Kidney epithelial cell (primary cell): ENCODE results near the gene RASAL1. TPM values are rescaled to one million over a fixed set of nuclear protein-coding genes. Genes with fewer than 3 reads are reported as not detected.
"Not testable (repeated sequence)": the region's sequence is repeated elsewhere in the genome, so short reads cannot be mapped to it uniquely, and the experiment has no call there.

Source experiments
- DNase-seq: peaks from one replicate; pipeline ENCODE4 v3.0.0-alpha.2; 2010; ENCODE audit warnings: low read depth
- H3K27me3 ChIP-seq: 2 replicates; pipeline ENCODE4 v1.6.0; 2011; ENCODE audit warnings: low read length; ENCODE audit not compliant: control insufficient read depth, insufficient read depth
- H3K36me3 ChIP-seq: 2 replicates; pipeline ENCODE4 v1.5.1; 2011; ENCODE audit warnings: low read length; ENCODE audit not compliant: control insufficient read depth, insufficient read depth
- H3K4me3 ChIP-seq: 2 replicates; pipeline ENCODE4 v1.5.1; 2011; ENCODE audit warnings: low read depth, mild to moderate bottlenecking, control low read depth, low read length
- CTCF ChIP-seq: IDR thresholded peaks from 2 replicates; pipeline ENCODE4 v1.5.1; 2011; ENCODE audit warnings: mild to moderate bottlenecking, moderate library complexity, low read length, control low read depth, inconsistent platforms; ENCODE audit not compliant: insufficient read depth, poor library complexity, severe bottlenecking
- total RNA-seq: library from RNA; depleted of rRNA; stranded (reverse); fragments of >200 nt; gene quantifications from 2 replicates; pipeline ENCODE4 v1.2.3, GENCODE V29; 2015

Gene RASAL1
- total RNA-seq, 1 donor from 2014 or later, result 1.1 TPM

- no peak for TF ChIP-seq CTCF
- no peak for DNase-seq
- Histone ChIP-seq H3K4me3 (no peak overlapping the region), H3K27me3 (peaks cover 2% of the 10 kb centered on the region), H3K36me3 (no peaks in the 10 kb centered on the region)
These were observed 17.4 kb downstream of the RASAL1 start for GRCh38 chr12:113118142-113118541.

- DNase-seq, H3K27me3 ChIP-seq, H3K4me3 ChIP-seq, H3K36me3 ChIP-seq: not testable (repeated sequence)
These were observed 17.9 kb downstream of the RASAL1 start for GRCh38 chr12:113117684-113118083.

GRCh38 chr12:113116875-113117274 is 18.7 kb downstream of the RASAL1 start:
- Histone ChIP-seq H3K27me3 (peaks cover 2% of the 10 kb centered on the region), H3K4me3 (no peak overlapping the region), H3K36me3 (no peaks in the 10 kb centered on the region)
- DNase-seq, result no peak
- no peak for TF ChIP-seq CTCF

GRCh38 chr12:113115455-113116126 is 20.0 kb downstream of the RASAL1 start:
- Histone ChIP-seq H3K4me3 (no peak overlapping the region), H3K27me3 (peaks cover 2% of the 10 kb centered on the region), H3K36me3 (no peaks in the 10 kb centered on the region)
- no peak for DNase-seq
- no peak for TF ChIP-seq CTCF

GRCh38 chr12:113114447-113115178 is 20.9 kb downstream of the RASAL1 start:
- H3K4me3 ChIP-seq, result no peak overlapping the region
- no peaks in the 10 kb centered on the region for H3K36me3 ChIP-seq
- no peak for TF ChIP-seq CTCF
- H3K27me3 ChIP-seq, result peaks cover 2% of the 10 kb centered on the region
- DNase-seq, result no peak

- Histone ChIP-seq H3K27me3 (peaks cover 2% of the 10 kb centered on the region), H3K4me3 (no peak overlapping the region), H3K36me3 (no peaks in the 10 kb centered on the region)
- no peak for TF ChIP-seq CTCF
- DNase-seq, result no peak
These were observed 22.2 kb downstream of the RASAL1 start for GRCh38 chr12:113113397-113113796.
